HL-60 (cell line): ENCODE results near the gene STXBP5.

Source experiments
- GABPA ChIP-seq: IDR thresholded peaks from 2 replicates; pipeline ENCODE4 v1.6.1; 2012; ENCODE audit warnings: low read depth
- TF ChIP-seq, protein P1 (sequence below): IDR thresholded peaks from one replicate; pipeline ENCODE4 v1.5.1; 2011; ENCODE audit warnings: low read length, control low read depth, inconsistent platforms; ENCODE audit not compliant: insufficient read depth

DNA sequence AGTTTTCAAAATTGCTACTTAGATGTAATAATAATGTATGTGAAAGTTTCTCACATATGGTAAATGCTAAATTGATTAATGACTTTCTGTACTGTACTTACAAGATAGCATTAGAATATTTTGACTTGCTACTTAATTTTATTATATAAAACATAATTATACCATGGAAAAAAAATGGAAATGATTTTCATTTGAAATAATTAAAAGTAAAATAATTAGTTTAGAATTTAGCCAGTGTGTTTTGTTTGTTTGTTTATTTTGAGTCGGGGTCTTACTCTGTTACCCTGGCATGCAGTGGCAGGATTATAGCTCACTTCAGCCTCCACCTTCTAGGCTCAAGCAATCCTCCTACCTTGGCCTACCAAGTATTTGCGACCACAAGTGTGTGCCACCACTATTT lies 7.1 kb downstream of the STXBP5 start:
- no peak for TF ChIP-seq GABPA
- TF ChIP-seq, protein P1, sequence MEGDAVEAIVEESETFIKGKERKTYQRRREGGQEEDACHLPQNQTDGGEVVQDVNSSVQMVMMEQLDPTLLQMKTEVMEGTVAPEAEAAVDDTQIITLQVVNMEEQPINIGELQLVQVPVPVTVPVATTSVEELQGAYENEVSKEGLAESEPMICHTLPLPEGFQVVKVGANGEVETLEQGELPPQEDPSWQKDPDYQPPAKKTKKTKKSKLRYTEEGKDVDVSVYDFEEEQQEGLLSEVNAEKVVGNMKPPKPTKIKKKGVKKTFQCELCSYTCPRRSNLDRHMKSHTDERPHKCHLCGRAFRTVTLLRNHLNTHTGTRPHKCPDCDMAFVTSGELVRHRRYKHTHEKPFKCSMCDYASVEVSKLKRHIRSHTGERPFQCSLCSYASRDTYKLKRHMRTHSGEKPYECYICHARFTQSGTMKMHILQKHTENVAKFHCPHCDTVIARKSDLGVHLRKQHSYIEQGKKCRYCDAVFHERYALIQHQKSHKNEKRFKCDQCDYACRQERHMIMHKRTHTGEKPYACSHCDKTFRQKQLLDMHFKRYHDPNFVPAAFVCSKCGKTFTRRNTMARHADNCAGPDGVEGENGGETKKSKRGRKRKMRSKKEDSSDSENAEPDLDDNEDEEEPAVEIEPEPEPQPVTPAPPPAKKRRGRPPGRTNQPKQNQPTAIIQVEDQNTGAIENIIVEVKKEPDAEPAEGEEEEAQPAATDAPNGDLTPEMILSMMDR: no peak
